ENCODE results near the gene MIDN. TPM values are rescaled to one million over a fixed set of nuclear protein-coding genes. Genes with fewer than 3 reads are reported as not detected.

MIDN gene
- total RNA-seq, 4 donors from 2014 or later, result 89.0 to 153 (median 105) TPM

DNA sequence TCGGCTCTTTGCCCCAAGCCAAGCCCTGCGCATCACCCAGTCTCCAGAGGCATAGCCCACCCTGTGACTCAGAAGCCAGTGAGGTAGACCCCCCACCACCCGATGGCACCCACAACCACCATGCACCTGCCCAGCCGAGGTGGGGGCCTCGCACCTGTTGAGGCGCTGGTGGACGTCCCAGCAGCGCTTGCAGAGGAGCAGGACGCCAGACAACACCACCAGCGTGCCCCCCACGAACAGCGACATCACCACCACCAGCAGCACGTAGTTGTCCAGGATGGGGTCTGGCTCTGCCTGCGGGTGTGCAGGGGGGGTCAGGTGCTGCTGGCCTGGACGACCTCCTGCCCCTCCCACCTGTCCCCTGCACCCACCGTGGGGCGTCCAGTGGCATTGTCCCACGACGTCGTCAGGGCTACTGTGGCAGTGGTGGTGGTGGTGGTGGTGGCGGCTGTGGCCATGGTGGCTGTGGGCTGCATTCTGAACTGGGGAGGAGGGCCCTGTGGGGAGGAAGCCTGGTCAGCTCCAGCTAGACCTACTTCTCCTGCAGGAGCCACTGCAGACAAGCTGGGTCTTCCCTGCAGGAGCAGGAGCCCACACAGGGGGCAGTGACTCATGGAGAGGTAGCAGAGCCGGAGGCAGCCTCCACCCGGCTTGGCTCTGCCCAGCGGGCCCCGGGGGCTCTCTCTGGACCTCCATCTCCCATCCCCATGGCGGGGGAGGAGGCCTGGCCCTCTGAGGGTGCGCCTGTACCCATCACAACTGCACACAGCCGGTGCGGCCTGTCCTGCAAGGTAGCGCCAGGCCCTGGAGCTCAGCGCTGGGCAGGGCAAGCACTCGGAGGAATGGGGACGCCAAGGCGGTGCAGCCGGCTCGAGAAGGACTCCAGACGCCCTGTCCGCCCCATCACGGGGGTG, 12.5 kb upstream of the MIDN start:
- Histone ChIP-seq H3K36me3 (no peaks in the 10 kb centered on the region), H3K9me3 (no peaks in the 10 kb centered on the region), H3K4me3 (peak overlapping the region; percentile 71), H3K27me3 (peaks cover 7% of the 10 kb centered on the region), H3K4me1 (peaks cover 63% of the 10 kb centered on the region), H3K27ac (peak overlapping the region; percentile 19)
- 80% methylated on average over 5 of the region's 39 CpGs for WGBS
- no peak for TF ChIP-seq EP300 (IDR thresholded peaks at IDR 0.05)
- no peak for TF ChIP-seq POLR2A (IDR thresholded peaks at IDR 0.05)
- no peak for DNase-seq (ENCODE audit: low spot score in 2 of 2)

DNA sequence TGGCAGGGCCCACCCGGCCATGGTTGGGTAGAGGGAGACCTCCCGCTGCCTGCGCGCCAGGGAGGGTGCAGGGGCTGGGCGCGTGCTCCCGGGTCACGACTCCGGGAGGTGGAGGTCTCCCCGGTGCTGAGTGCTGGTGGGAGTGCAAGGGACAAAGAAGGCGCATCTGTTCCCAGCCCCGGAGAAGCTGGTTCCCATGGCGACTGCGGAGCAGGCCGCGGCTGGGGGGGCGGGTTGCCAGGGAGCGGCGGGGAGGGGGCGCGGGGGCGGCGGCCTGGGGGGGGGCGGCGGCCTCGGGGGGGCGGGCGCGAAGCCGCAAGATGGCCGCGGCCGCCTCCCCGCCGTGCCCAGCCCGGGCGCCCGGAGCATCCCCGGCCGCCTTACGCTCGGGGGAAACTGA, 11.8 kb upstream of the MIDN start:
- no peak for TF ChIP-seq EP300 (IDR thresholded peaks at IDR 0.05)
- TF ChIP-seq POLR2A (IDR thresholded peaks at IDR 0.05), result no peak
- TF ChIP-seq, protein P1, sequence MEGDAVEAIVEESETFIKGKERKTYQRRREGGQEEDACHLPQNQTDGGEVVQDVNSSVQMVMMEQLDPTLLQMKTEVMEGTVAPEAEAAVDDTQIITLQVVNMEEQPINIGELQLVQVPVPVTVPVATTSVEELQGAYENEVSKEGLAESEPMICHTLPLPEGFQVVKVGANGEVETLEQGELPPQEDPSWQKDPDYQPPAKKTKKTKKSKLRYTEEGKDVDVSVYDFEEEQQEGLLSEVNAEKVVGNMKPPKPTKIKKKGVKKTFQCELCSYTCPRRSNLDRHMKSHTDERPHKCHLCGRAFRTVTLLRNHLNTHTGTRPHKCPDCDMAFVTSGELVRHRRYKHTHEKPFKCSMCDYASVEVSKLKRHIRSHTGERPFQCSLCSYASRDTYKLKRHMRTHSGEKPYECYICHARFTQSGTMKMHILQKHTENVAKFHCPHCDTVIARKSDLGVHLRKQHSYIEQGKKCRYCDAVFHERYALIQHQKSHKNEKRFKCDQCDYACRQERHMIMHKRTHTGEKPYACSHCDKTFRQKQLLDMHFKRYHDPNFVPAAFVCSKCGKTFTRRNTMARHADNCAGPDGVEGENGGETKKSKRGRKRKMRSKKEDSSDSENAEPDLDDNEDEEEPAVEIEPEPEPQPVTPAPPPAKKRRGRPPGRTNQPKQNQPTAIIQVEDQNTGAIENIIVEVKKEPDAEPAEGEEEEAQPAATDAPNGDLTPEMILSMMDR (IDR thresholded peaks at IDR 0.05), result no peak
- TF ChIP-seq POLR2AphosphoS5 (IDR thresholded peaks at IDR 0.05), result no peak
- H3K27me3 ChIP-seq, result peaks cover 7% of the 10 kb centered on the region
- peaks cover 68% of the 10 kb centered on the region for H3K4me1 ChIP-seq
- peak overlapping the region; percentile 19 for H3K27ac ChIP-seq
- peak overlapping the region; percentile 71 for H3K4me3 ChIP-seq
- DNase-seq (ENCODE audit: low spot score in 2 of 2), result no peak
- no CpG with 5 or more reads among the region's 42 CpGs for WGBS
- no peaks in the 10 kb centered on the region for H3K36me3 ChIP-seq
- H3K9me3 ChIP-seq, result no peaks in the 10 kb centered on the region

DNA sequence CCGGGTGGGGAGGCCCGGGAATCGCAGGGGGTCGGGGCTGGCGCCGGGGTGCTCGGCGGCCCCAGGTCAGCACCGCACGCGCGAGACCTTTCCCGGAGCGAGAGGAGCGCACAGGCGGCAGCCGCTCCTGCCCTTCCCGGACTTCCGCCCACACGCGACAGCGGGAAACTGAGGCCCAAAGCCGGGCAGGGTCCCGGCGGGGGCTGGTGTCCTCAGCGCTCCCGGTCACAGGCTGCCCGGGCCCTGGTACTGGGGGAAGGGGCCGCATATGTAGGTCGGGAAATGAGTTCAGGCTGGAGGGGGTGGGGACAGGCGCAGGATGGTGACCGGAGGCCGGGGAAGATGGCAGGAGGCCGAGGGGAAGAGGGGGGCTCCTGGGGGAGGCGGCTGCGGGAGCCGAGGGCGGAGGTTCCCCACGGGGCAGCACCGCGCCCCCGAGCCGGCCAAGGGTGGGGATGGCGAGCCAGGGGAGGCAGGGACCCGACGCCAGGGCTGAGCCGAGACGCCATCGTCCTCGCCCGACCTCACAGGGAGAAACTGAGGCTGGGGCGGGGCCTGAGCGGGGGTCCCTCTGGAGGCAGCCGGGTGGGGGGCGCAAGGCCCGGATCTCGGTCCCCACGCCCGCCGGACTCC, 11.2 kb upstream of the MIDN start:
- TF ChIP-seq, protein P1 (IDR thresholded peaks at IDR 0.05), result no peak
- TF ChIP-seq EP300 (IDR thresholded peaks at IDR 0.05), result no peak
- TF ChIP-seq POLR2AphosphoS5 (IDR thresholded peaks at IDR 0.05), result no peak
- TF ChIP-seq POLR2A (IDR thresholded peaks at IDR 0.05), result no peak
- Histone ChIP-seq H3K27ac (peak overlapping the region; percentile 65), H3K36me3 (no peaks in the 10 kb centered on the region), H3K4me3 (peak overlapping the region; percentile 71), H3K4me1 (peaks cover 65% of the 10 kb centered on the region), H3K9me3 (no peaks in the 10 kb centered on the region), H3K27me3 (peaks cover 7% of the 10 kb centered on the region)
- 0% methylated on average over 15 of the region's 60 CpGs for WGBS
- no peak for DNase-seq (ENCODE audit: low spot score in 2 of 2)

DNA sequence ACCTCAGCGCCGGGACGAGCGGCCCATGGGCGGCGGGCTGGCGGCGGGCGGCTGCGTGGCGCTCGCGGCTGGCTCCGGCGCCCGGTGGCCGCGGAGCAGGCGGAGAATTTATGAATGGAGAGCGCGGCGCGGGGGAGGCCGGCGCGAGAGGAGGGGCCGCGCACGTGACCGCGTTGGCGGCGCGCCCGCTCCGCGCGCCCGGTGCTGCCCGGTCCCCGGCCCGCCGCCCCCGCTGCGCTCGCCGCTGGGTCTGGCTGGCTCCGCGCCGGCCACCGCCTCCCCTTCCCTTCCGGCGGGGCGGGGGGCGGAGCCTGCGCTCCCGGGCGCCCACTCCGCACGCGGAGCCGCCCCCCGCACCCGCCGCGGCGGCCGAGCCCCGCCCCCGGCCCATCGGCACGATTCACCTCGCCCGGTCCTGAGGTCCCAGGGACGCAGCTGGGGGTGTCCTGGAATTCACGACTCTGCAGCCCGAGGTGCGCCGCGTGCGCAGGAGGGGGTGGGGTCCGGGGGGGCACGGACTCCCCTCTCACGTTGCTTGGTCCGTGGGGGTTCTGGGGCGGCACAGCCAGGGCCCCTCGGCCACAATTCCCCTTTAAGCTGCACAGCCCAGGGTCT, 10.5 kb upstream of the MIDN start, which contains the start of gene CBARP:
Gene CBARP, minus strand, starts transcription at position 252 of the 615 bp plus-strand sequence. CDS start 1,905 bp downstream, outside the sequence.
- H3K4me3 ChIP-seq, result peak within 1 kb of the TSS; percentile 71
- H3K36me3 ChIP-seq, result no peaks in the 10 kb centered on the region
- peaks cover 7% of the 10 kb centered on the region for H3K27me3 ChIP-seq
- DNase-seq (ENCODE audit: low spot score in 2 of 2), result no peak
- TF ChIP-seq POLR2A (IDR thresholded peaks at IDR 0.05) (no peak), EP300 (IDR thresholded peaks at IDR 0.05) (no peak), POLR2AphosphoS5 (IDR thresholded peaks at IDR 0.05) (no peak)
- TF ChIP-seq, protein P1 (IDR thresholded peaks at IDR 0.05), result no peak
- no peaks in the 10 kb centered on the region for H3K9me3 ChIP-seq
- peaks cover 65% of the 10 kb centered on the region for H3K4me1 ChIP-seq
- H3K27ac ChIP-seq, result peak within 1 kb of the TSS; percentile 65
- WGBS, result 20% methylated on average over 2 of the region's 87 CpGs

DNA sequence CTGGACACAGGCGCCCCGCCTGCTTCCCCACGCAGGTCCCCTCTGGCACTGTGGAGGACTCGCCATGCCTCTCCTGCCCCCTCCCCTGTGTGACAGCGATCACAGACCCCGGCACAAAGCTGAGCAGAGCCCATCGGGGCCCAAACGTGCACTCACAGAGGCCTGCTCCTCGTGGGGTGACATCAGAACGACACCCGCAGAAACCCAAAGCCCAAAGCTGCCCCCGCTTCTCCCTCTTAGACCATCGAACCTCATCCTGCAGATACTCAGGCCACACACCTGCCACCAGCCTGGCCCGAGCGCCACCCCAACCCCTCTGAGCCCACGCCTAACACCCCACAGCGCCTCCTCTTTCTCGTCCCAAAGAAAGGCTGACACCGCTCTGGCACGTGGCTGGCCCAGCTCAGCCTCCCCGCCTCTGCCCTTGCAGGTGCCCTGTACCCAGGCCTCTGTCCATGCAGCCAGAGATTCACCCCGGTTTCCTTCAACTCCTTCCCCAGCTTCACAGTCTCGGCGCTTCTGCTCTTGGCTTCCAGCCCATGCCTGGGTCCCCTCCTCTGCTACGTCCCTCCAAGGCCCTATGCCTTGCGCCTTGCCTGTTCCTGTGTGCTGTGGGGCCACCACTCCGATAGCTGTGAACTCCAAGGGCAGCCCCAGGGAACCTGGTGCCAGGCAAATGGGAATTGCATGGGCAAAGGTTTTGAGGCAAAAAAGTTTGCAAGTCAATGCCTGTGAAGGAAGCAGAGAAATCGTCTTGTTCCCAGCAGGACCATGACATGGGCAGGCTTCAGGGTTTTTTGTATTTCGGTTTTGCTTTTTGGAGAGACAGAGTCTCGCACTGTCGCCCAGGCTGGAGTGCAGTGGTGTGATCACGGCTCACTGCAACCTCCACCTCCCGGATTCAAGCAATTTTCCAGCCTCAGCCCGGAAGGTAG, 9.7 kb upstream of the MIDN start:
- peaks cover 7% of the 10 kb centered on the region for H3K27me3 ChIP-seq
- DNase-seq (ENCODE audit: low spot score in 2 of 2), result no peak
- peak overlapping the region; percentile 71 for H3K4me3 ChIP-seq
- no peaks in the 10 kb centered on the region for H3K36me3 ChIP-seq
- peaks cover 65% of the 10 kb centered on the region for H3K4me1 ChIP-seq
- TF ChIP-seq, protein P1 (IDR thresholded peaks at IDR 0.05), result no peak
- no peak for TF ChIP-seq EP300 (IDR thresholded peaks at IDR 0.05)
- no peak for TF ChIP-seq POLR2A (IDR thresholded peaks at IDR 0.05)
- no peak for TF ChIP-seq POLR2AphosphoS5 (IDR thresholded peaks at IDR 0.05)
- H3K9me3 ChIP-seq, result no peaks in the 10 kb centered on the region
- no peak overlapping the region for H3K27ac ChIP-seq
- 65% methylated on average over 28 of the region's 34 CpGs for WGBS

Data from suprapubic skin (tissue), 4 donors.